ENCODE data around the gene NAGK.

Gene NAGK

DNA sequence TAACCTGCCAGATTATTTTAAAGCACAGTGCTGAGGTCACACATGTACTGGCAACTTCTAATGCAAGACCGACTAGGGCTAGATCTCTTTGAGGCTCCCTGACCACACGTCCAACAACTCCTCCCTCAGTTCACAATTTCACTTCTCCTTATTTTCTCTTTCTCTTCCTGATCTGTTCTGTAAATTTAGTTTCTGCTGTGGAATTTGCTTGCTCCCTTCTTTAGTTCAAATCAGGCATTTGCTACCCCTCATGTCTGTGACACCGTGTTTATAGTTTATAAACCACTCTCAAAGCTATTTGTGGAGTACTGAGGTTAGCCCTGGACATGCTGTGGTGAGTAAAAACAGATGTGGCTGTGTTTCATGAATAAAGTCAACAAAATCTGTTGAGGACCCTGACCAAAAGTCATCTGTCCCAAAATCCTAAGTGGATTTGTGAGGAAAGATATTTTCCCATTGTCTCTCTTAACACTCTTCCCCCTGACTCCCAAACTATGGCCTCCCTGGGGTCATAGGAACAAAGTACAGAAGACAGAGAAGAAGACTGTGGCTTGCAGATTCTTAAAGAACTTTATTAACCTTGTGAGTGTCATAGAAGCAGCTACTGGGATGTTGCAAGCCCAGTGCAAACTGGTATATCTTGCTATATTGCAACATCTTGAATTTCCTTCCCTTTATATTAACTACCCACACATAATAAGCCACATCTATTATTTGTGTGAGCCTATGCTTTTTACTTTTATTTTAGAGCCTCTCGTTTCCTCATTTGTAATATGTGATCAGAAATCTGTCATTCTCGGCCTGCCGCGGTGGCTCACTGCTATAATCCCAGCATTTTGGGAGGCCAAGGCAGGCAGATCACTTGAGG, 3.5 kb upstream of the NAGK start:
- H3K36me3 ChIP-seq (replicated peaks in 1 of 2; ENCODE audit: control insufficient read depth in 2 of 2, insufficient read depth in 2 of 2, low read length in 2 of 2), result no peaks in the 10 kb centered on the region
- H3K23ac ChIP-seq (ENCODE audit: low read depth, low read length, poor library complexity), result no peak overlapping the region
- no peak overlapping the region for H4K91ac ChIP-seq (ENCODE audit: low read depth, low read length, poor library complexity)
- no peak overlapping the region for H2BK5ac ChIP-seq (ENCODE audit: low read length)
- WGBS, 2 donors (ENCODE audit: extremely low coverage in 2 of 2, insufficient read length in 2 of 2, insufficient replicate concordance in 1 of 2), result no CpG with 5 or more reads among the region's 7 CpGs
- no peak overlapping the region for H3K4me2 ChIP-seq (ENCODE audit: insufficient read depth, low read length, poor library complexity, severe bottlenecking)
- no peak for DNase-seq (ENCODE audit: low spot score)
- H2BK12ac ChIP-seq (ENCODE audit: low read length), result no peak overlapping the region
- no peak overlapping the region for H2AK5ac ChIP-seq (ENCODE audit: low read depth, low read length)
- no peak overlapping the region for H2AFZ ChIP-seq (ENCODE audit: low read length)
- H2BK15ac ChIP-seq (ENCODE audit: low read length), result no peak overlapping the region
- no peak overlapping the region for H3K4ac ChIP-seq (ENCODE audit: low read length)
- H3K18ac ChIP-seq (ENCODE audit: low read length), result no peak overlapping the region
- H2BK120ac ChIP-seq (ENCODE audit: low read depth, low read length), result no peak overlapping the region
- H3K79me1 ChIP-seq (ENCODE audit: low read depth, low read length), result peaks cover 8% of the 10 kb centered on the region
- H3K4me3 ChIP-seq (ENCODE audit: low read length in 2 of 2), result no peak overlapping the region
- no peak overlapping the region for H3K9ac ChIP-seq (ENCODE audit: low read depth, low read length, poor library complexity)
- no peak overlapping the region for H4K8ac ChIP-seq (ENCODE audit: low read depth, low read length)
- peaks cover 0 to 30% (median 2%) of the 10 kb centered on the region in 3 experiments for H3K27me3 ChIP-seq (ENCODE audit: control insufficient read depth in 3 of 3, insufficient read depth in 3 of 3, low read depth in 1 of 3, low read length in 3 of 3)
- H3K14ac ChIP-seq (ENCODE audit: low read length), result no peak overlapping the region
- no peak overlapping the region for H3K27ac ChIP-seq (replicated peaks; ENCODE audit: low read length)
- H3K4me1 ChIP-seq (ENCODE audit: control insufficient read depth in 2 of 2, insufficient read depth in 1 of 2, low read depth in 1 of 2, low read length in 2 of 2), result peaks cover 0 to 4% of the 10 kb centered on the region in 2 donors
- no peaks in the 10 kb centered on the region for H3K9me3 ChIP-seq (replicated peaks in 1 of 2; ENCODE audit: control insufficient read depth in 2 of 2, insufficient read depth in 1 of 2, low read depth in 1 of 2, low read length in 2 of 2)

DNA sequence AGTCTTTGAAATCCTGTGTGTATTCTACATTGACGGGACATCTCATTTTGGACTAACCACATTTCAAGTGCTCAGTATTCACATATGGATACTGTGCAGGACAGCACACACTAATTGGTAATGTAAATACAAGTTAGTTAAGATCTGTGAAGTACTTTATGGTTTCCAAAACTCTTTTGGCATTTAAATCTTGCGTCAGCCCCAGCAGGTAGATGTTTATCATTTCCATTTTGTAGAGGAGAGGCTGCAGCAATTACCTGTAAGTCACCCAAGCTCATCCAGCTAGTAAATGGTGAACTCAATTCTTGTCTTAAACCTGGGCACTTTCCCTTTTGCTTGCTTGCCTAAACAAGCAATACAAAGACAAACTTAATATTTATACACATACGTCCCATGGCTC, 1.6 kb upstream of the NAGK start:
- Histone ChIP-seq H2AK5ac (ENCODE audit: low read depth, low read length) (no peak overlapping the region), H2BK12ac (ENCODE audit: low read length) (no peak overlapping the region), H4K8ac (ENCODE audit: low read depth, low read length) (no peak overlapping the region), H3K27me3 (ENCODE audit: control insufficient read depth in 3 of 3, insufficient read depth in 3 of 3, low read depth in 1 of 3, low read length in 3 of 3) (peaks cover 0 to 20% (median 2%) of the 10 kb centered on the region in 3 experiments), H2BK15ac (ENCODE audit: low read length) (no peak overlapping the region), H3K14ac (ENCODE audit: low read length) (no peak overlapping the region), H2AFZ (ENCODE audit: low read length) (no peak overlapping the region), H3K9me3 (replicated peaks in 1 of 2; ENCODE audit: control insufficient read depth in 2 of 2, insufficient read depth in 1 of 2, low read depth in 1 of 2, low read length in 2 of 2) (no peaks in the 10 kb centered on the region), H3K18ac (ENCODE audit: low read length) (no peak overlapping the region), H3K36me3 (replicated peaks in 1 of 2; ENCODE audit: control insufficient read depth in 2 of 2, insufficient read depth in 2 of 2, low read length in 2 of 2) (peaks cover 2 to 9% of the 10 kb centered on the region in 2 donors), H2BK120ac (ENCODE audit: low read depth, low read length) (no peak overlapping the region), H4K91ac (ENCODE audit: low read depth, low read length, poor library complexity) (no peak overlapping the region), H3K4me1 (ENCODE audit: control insufficient read depth in 2 of 2, insufficient read depth in 1 of 2, low read depth in 1 of 2, low read length in 2 of 2) (peaks cover 0 to 4% of the 10 kb centered on the region in 2 donors), H3K4me2 (ENCODE audit: insufficient read depth, low read length, poor library complexity, severe bottlenecking) (no peak overlapping the region), H3K4ac (ENCODE audit: low read length) (no peak overlapping the region), H3K9ac (ENCODE audit: low read depth, low read length, poor library complexity) (no peak overlapping the region), H3K27ac (replicated peaks; ENCODE audit: low read length) (no peak overlapping the region), H3K79me1 (ENCODE audit: low read depth, low read length) (peaks cover 13% of the 10 kb centered on the region), H3K23ac (ENCODE audit: low read depth, low read length, poor library complexity) (no peak overlapping the region), H3K4me3 (ENCODE audit: low read length in 2 of 2) (no peak overlapping the region), H2BK5ac (ENCODE audit: low read length) (no peak overlapping the region)
- no CpG with 5 or more reads among the region's 3 CpGs for WGBS, 2 donors (ENCODE audit: extremely low coverage in 2 of 2, insufficient read length in 2 of 2, insufficient replicate concordance in 1 of 2)
- no peak for DNase-seq (ENCODE audit: low spot score)

DNA sequence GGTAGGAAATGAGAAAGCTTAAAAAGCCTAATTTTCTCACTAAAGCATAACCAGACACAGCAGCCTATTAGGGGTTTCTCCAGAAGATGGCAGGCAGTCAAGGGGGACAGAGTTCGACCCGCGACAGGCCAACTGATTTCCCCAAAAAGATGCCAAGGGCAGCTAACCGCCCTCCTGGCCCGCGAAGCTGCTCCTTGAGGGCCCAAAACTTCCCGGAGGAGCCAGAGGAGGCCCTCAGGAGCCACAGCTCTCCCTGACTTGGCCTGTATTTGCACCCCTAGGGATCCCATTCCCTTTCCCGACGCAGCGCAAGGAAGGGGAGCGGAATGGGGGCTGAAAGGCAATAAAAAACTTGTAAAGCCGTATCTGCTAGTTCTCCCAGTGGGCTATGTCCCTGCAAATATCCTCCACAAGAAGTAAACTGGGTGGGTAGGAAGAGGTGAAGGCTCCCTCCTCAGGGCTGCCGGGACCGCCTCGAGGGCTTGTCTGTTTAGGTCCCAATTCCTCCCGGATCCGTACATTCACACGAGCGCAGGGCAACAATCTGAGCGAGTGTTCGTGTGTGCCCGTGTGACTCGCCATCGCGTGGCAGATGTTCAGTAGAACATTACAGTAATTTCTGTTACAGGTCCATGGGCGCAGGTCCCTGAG, 756 bp upstream of the NAGK start:
- Histone ChIP-seq H3K36me3 (replicated peaks in 1 of 2; ENCODE audit: control insufficient read depth in 2 of 2, insufficient read depth in 2 of 2, low read length in 2 of 2) (peaks cover 6 to 16% of the 10 kb centered on the region in 2 donors), H3K4ac (ENCODE audit: low read length) (no peak overlapping the region), H3K79me1 (ENCODE audit: low read depth, low read length) (peaks cover 13% of the 10 kb centered on the region), H3K9ac (ENCODE audit: low read depth, low read length, poor library complexity) (peak overlapping the region; percentile 87), H3K4me3 (ENCODE audit: low read length in 2 of 2) (peak overlapping the region; percentile 72 to 85), H3K27me3 (ENCODE audit: control insufficient read depth in 3 of 3, insufficient read depth in 3 of 3, low read depth in 1 of 3, low read length in 3 of 3) (peaks cover 0 to 15% (median 2%) of the 10 kb centered on the region in 3 experiments), H2AK5ac (ENCODE audit: low read depth, low read length) (peak overlapping the region; percentile 88), H3K23ac (ENCODE audit: low read depth, low read length, poor library complexity) (peak overlapping the region; percentile 100), H3K4me1 (ENCODE audit: control insufficient read depth in 2 of 2, insufficient read depth in 1 of 2, low read depth in 1 of 2, low read length in 2 of 2) (peaks cover 0 to 4% of the 10 kb centered on the region in 2 donors), H3K27ac (replicated peaks; ENCODE audit: low read length) (no peak overlapping the region), H2BK12ac (ENCODE audit: low read length) (no peak overlapping the region), H2BK15ac (ENCODE audit: low read length) (no peak overlapping the region), H2BK120ac (ENCODE audit: low read depth, low read length) (no peak overlapping the region), H2BK5ac (ENCODE audit: low read length) (peak overlapping the region; percentile 95), H4K8ac (ENCODE audit: low read depth, low read length) (peak overlapping the region; percentile 56), H2AFZ (ENCODE audit: low read length) (peak overlapping the region; percentile 95), H3K18ac (ENCODE audit: low read length) (peak overlapping the region; percentile 98), H3K4me2 (ENCODE audit: insufficient read depth, low read length, poor library complexity, severe bottlenecking) (peak overlapping the region; percentile 89), H3K9me3 (replicated peaks in 1 of 2; ENCODE audit: control insufficient read depth in 2 of 2, insufficient read depth in 1 of 2, low read depth in 1 of 2, low read length in 2 of 2) (no peaks in the 10 kb centered on the region), H3K14ac (ENCODE audit: low read length) (no peak overlapping the region), H4K91ac (ENCODE audit: low read depth, low read length, poor library complexity) (no peak overlapping the region)
- no CpG with 5 or more reads among the region's 26 CpGs for WGBS, 2 donors (ENCODE audit: extremely low coverage in 2 of 2, insufficient read length in 2 of 2, insufficient replicate concordance in 1 of 2)
- no peak for DNase-seq (ENCODE audit: low spot score)

GRCh38 chr2:71069376-71069775, 928 bp downstream of the NAGK start:
- H3K4me3 ChIP-seq (ENCODE audit: low read length in 2 of 2), result peak overlapping the region; percentile 72 to 85
- H3K18ac ChIP-seq (ENCODE audit: low read length), result no peak overlapping the region
- no peak overlapping the region for H3K27ac ChIP-seq (replicated peaks; ENCODE audit: low read length)
- H2BK12ac ChIP-seq (ENCODE audit: low read length), result no peak overlapping the region
- H2AK5ac ChIP-seq (ENCODE audit: low read depth, low read length), result no peak overlapping the region
- peaks cover 0 to 6% (median 0%) of the 10 kb centered on the region in 3 experiments for H3K27me3 ChIP-seq (ENCODE audit: control insufficient read depth in 3 of 3, insufficient read depth in 3 of 3, low read depth in 1 of 3, low read length in 3 of 3)
- no peak overlapping the region for H3K14ac ChIP-seq (ENCODE audit: low read length)
- H2BK120ac ChIP-seq (ENCODE audit: low read depth, low read length), result no peak overlapping the region
- peak overlapping the region; percentile 89 for H3K4me2 ChIP-seq (ENCODE audit: insufficient read depth, low read length, poor library complexity, severe bottlenecking)
- H4K8ac ChIP-seq (ENCODE audit: low read depth, low read length), result no peak overlapping the region
- H3K79me1 ChIP-seq (ENCODE audit: low read depth, low read length), result peaks cover 13% of the 10 kb centered on the region
- peak overlapping the region; percentile 78 for H3K9ac ChIP-seq (ENCODE audit: low read depth, low read length, poor library complexity)
- H2AFZ ChIP-seq (ENCODE audit: low read length), result peak overlapping the region; percentile 95
- no peak overlapping the region for H4K91ac ChIP-seq (ENCODE audit: low read depth, low read length, poor library complexity)
- H3K9me3 ChIP-seq (replicated peaks in 1 of 2; ENCODE audit: control insufficient read depth in 2 of 2, insufficient read depth in 1 of 2, low read depth in 1 of 2, low read length in 2 of 2), result no peaks in the 10 kb centered on the region
- no peak for DNase-seq (ENCODE audit: low spot score)
- no peak overlapping the region for H2BK5ac ChIP-seq (ENCODE audit: low read length)
- no peak overlapping the region for H3K23ac ChIP-seq (ENCODE audit: low read depth, low read length, poor library complexity)
- H3K4me1 ChIP-seq (ENCODE audit: control insufficient read depth in 2 of 2, insufficient read depth in 1 of 2, low read depth in 1 of 2, low read length in 2 of 2), result peaks cover 0 to 4% of the 10 kb centered on the region in 2 donors
- peaks cover 17 to 32% of the 10 kb centered on the region in 2 donors for H3K36me3 ChIP-seq (replicated peaks in 1 of 2; ENCODE audit: control insufficient read depth in 2 of 2, insufficient read depth in 2 of 2, low read length in 2 of 2)
- no CpG with 5 or more reads among the region's 5 CpGs for WGBS, 2 donors (ENCODE audit: extremely low coverage in 2 of 2, insufficient read length in 2 of 2, insufficient replicate concordance in 1 of 2)
- H3K4ac ChIP-seq (ENCODE audit: low read length), result no peak overlapping the region
- H2BK15ac ChIP-seq (ENCODE audit: low read length), result no peak overlapping the region
